NCI-H1417 (cell line): ENCODE measurements around the gene VPS51.

ENCODE experiments used
- DNase-seq, 3 experiments: peaks; one replicate each; lab custom pipeline; 2025; lab: John Stamatoyannopoulos, UW

The VPS51 gene

DNA sequence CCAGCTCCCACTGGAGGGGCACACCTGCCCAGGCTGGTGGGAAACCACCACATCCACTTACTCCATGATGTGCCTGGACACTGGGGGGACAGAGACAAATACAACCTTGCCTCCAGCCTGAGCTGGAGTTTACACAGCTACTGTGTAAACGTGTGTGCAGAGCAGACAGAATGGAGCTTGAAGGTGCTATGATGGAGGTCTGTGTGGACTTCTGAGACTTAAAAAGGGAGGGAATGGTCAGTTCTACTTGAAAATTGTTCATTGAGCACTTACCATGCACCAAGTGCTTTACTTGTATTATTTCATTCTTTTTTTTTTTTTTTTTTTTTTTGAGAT, 23.4 kb upstream of the VPS51 start:
- DNase-seq = no peak

DNA sequence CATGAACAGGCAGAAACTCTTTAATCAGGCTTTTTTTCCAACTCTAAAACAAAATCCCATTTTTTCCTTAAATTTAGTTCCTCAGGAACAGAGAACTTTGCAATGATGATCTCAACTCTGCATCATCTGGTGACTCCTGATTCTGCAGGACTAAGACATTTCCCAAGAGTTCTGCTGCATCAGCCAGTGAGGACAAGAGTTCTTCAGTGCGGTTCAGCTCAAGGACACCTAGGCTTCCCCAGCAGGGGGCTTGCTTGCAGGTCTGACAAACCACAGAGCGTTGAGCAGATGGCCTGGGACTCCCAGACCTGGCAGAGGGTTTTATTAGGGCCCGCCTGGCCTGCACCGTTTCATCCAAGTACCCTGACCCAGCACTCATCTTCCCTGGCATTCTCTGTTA, 18.6 kb upstream of the VPS51 start:
- DNase-seq = no peak

DNA sequence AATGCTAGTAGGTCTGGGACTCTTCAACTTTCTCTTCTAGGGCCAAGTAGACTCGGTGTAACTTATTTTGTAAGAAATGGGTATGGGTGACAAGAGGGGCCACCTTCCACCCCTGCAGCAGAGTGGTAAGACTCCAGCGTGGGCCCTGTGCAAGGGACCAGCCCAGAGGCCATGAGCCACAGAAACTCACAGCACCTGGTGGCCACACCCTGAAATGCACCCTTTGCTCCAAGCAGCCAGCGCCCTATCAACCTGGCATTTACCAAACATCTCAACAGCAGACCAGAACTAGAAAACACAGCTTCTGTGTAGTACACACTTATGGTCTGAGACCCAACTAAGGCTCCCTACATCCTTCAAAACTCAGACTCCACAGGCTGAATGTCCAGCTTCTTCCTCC, 17.9 kb upstream of the VPS51 start:
- peak; percentile 7 to 59 (median 21) for DNase-seq

DNA sequence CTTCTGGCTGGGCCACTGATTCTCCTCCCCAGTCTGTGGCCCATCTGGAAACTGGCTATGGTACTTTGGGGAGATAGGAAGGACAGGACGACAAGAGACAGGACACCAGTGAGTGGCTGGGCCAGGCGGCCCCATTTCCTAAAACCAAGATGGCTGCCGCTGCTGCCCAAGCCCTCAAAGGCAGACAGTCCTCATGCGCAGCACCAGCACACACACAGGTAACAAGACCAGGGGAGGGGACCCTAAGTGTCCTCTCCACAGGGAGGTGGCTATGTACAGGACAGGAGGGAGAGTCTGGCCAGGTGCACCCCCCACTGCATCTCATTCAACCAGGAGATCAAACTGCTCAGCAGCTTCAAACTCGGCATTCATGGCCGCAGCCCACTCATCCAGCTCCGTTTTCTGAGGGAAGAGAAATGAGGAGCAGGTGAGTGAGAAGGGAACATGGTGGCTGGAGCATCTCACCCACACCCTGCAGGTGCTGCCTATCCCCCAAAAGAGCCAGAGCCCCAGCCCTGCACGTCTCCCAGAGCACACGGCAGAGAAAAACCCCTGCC, 17.1 kb upstream of the VPS51 start:
- no peak for DNase-seq

DNA sequence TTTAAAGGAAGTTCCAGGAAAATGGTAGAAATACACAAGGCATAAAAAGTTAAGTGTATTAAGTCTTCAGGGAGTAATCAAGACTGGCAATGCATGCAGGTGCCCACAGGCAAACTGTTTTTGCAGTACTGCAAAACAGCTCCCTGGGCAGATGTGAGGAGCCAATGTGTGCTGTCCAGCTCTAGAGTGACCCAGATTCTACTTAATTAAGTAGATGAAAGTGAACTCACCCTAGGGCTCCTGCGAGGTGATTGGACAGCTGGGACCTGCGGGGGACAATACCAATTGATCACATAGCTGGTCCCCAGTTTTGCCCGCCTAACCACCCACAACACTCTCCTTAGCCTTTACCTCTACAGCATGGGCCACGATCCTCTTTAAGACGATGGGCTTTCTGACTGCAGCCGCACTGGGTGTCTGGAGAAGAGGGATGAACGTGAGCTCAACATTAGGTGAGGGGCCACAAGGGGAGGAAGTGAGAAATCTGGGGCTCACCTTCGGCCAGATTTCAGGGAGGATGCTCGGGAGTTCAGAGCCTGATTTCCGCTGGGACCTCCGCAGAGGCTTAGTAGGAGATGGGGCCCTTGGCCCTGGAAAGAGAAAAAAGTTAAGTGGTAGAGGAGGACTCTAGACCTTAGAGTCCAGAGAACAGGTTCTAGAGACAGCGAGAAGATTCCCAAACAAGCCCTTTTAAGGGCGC, 12.7 kb upstream of the VPS51 start:
- DNase-seq = peak in 1 of 3 experiments; percentile 55

DNA sequence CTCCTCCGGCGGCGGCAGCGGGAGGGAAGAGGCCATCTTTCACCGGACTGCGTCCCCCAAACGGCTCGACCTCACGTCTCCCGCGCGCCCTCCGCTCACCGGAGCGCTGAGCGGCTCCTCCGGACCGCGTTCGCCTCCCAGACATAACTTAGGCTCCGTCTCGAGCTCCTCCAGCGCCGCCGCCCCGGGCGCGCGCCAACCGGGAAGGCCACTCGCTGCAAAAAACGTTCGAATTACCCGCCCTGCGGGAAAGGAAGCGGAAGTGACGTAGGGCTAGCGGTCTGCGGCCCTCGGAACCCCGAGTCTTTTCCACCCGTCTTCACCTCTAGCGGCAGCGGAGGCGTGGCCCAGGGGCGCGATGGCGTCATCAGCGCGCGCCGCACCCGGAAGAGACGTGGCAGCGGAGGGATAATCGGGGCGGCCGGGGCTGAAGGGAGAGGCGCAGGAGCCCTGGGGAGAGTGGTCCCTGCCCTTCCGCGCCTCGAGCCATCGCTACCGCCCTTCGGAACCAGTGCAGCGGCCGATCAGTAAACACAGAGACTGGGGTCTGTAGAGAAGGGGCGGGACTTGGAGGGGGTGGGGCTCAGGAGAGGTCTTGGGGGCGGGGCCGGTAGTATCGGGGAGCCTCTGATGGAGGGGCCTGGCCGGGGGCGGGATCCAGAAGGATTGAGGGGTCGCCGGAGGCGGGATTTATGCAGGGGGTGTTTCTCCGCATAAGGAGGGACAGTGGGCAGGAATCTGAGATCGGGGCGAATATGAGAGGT, 12.0 kb upstream of the VPS51 start, which contains the start of the genes CDCA5 and ZFPL1:
TSS of gene CDCA5 (minus strand) at position 207 of the 764 bp plus-strand sequence. CDS start at position 145, 62 bp downstream.
TSS of gene ZFPL1 (plus strand) at position 389 of the 764 bp plus-strand sequence. CDS start 477 bp downstream, outside the sequence.
- peak; percentile 95 to 98 (median 96) for DNase-seq

DNA sequence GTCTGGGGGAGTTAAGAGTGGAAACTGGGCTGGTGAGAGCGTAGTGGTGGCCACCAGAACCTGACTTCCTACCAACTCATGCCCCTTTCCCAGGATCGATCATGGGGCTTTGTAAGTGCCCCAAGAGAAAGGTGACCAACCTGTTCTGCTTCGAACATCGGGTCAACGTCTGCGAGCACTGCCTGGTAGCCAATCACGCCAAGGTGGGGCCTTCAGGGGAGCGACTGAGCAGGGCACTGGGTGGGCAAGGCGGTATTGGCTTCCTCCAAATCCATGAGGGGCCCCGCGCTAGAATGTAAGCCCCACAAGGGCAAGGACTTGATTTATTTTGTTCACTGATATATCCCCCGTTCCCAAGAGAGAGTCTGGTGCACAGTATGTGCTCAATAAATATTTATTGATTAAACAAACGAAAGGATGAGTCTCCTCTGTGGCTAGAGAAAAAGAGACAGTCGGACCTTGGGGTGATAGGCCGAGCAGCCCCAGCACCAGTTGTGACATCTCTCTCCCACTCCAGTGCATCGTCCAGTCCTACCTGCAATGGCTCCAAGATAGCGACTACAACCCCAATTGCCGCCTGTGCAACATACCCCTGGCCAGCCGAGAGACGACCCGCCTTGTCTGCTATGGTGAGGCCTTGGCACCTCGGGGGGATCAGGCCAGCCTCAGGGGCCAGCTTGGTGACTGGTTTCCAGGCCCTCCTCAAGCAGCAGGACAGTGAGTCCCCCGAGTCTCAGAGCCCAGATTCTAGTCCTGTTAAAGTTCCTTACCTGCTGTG, 11.2 kb upstream of the VPS51 start:
- DNase-seq = peak in 1 of 3 experiments; percentile 40

DNA sequence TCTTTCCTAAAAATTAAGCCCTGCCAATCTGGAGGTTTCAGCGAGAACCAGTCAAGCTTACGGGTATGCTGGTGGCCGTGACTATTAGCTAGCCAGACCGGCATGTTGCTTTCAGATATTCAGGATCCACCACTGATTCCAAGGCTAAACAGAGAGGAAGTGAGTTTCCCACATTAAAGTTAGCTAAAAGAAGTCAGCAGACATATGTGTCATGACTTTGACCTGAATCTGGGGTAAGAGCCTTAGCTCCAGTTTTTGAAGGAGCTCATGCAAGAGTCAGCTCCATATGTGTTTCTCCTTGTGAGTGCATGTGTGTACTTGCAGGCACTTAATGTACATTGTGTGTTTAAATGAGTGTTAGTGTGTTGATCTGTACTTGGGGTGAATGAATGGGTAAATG, 10.6 kb upstream of the VPS51 start:
- DNase-seq = no peak

DNA sequence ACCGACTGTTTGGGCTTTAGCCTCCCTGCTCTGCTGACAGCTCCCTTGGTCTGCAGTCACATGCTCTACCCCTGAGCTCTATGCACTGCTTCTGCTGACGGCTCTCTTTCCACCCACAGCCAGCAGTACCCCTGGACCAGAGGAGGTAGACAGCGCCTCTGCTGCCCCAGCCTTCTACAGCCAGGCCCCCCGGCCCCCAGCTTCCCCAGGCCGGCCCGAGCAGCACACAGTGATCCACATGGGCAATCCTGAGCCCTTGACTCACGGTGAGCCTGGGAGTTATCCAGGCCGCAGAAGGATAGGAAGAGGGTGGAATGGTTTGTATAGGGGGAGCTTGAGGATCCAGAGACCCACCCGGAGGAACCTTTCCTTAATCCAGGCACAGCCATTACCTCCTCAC, 9.2 kb upstream of the VPS51 start:
- no peak for DNase-seq

DNA sequence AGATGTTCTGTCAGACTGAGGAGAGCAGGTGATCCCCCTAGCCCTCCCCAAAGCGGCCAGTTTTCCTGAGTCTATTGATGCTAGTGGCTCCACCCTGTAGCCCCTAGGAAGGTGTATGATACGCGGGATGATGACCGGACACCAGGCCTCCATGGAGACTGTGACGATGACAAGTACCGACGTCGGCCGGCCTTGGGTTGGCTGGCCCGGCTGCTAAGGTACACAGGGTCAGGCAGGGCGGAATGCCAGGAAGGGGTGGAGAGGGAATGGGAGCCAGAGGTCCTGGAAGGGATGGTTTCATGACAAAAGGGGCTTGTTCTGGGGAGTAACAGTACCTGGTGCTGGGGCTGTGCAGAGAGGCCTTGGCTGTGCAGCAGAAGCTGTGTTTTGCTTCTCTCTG, 8.8 kb upstream of the VPS51 start:
- no peak for DNase-seq

DNA sequence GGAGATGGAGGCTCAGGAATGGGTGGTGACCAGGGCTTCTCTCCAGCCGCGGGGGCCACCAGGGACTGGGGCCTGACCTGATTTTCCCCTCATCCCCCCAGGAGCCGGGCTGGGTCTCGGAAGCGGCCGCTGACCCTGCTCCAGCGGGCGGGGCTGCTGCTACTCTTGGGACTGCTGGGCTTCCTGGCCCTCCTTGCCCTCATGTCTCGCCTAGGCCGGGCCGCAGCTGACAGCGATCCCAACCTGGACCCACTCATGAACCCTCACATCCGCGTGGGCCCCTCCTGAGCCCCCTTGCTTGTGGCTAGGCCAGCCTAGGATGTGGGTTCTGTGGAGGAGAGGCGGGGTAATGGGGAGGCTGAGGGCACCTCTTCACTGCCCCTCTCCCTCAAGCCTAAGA, 8.2 kb upstream of the VPS51 start:
- no peak for DNase-seq

DNA sequence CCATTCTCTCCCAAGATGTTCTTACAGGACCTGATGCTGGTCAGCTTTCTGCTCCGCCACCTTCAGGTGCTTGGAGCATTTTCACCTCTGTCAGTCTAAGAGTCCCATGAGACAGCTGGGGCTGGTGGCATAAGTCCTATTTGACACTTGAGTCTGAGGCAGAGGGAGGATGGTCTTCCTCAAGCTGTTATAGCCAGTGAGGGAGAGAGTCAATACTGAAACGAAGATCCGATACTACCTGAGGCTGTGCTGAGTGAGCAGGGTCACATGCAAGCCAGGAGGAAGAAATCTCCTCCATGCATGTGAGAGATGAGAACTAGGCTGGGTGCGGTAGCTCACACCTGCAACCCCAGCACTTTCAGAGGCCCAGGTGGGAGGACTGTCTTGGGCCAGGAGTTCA, 6.4 kb upstream of the VPS51 start:
- DNase-seq = no peak

DNA sequence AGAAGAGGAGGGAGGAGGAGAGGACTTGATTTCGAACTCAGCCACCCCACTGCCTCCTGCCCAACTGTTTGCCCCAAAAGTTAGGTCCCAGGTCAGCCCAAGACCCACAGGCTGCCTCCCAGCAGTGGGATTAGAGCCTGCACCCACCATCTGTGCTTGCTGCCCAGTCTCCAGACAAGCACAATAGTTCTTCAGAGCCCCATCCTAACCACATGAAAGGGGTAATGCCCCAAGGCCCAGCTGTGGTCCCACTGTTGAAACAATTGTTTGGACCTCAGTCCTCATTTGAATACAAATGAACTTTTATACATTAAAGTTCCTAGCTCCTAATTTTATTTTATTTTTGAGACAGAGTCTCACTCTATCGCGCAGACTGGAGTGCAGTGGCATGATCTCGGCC, 5.4 kb upstream of the VPS51 start:
- no peak for DNase-seq

DNA sequence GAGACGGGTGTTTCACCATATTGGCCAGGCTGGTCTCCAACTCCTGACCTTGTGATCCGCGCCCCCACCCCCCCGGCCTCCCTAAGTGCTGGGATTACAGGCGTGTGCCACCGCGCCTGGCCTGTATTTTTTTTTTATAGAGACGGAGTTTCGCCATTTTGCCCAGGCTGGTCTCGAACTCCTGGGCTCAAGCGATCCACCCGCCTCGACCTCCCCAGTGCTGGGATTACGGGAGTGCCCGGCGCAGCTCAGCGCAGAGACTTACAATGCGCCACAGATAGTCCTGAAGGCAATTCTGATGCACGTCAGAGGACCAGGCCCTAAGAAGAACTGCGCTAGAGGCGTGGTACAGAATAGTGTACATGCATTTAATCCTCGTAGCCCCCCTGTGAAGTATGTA, 587 bp upstream of the VPS51 start:
- DNase-seq = no peak

DNA sequence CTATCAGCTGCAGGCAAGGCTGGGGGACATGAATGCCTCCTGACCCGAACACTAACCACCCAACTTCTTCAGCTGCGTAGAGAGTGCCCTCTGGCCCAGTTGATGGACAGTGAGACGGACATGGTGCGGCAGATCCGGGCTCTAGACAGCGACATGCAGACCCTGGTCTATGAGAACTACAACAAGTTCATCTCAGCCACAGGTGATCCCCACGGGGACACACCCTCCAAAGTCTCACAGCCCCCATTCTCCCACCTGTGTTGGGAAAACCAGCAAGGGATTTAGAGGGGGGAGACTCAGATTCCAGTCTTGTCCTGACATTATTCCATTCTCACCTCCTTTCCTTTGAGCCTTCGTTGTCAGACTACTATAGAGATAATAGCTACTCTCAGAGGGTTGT, 912 bp downstream of the VPS51 start:
- DNase-seq = no peak

DNA sequence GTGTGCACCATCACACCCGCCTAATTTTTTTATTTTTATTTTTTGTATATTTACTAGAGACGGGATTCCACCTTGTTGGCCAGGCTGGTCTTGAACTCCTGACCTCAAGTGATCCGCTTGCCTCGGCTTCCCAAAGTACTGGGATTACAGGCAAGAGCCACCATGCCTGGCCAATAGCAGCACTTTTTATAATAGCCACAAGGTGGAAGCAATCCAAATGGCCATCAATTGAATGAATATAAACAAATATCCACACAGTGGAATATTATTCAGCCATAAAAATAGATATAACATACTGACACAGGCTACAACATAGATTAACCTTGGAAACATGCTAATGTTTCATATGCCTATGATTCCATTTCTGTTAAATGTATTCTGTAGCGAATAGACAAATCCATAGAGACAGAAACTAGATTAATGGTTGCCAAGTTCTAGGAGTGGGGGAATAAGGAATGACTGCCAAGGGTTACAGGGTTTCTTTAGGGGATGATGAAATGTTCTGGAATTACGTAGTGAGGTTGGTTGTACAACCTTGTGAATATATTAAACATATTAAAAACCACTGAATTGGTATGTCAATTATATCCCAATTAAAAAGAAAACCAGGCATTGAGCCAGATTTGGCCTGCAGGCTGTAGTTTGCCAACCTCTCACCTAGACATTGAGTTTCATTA, 4.8 kb downstream of the VPS51 start:
- DNase-seq = no peak

DNA sequence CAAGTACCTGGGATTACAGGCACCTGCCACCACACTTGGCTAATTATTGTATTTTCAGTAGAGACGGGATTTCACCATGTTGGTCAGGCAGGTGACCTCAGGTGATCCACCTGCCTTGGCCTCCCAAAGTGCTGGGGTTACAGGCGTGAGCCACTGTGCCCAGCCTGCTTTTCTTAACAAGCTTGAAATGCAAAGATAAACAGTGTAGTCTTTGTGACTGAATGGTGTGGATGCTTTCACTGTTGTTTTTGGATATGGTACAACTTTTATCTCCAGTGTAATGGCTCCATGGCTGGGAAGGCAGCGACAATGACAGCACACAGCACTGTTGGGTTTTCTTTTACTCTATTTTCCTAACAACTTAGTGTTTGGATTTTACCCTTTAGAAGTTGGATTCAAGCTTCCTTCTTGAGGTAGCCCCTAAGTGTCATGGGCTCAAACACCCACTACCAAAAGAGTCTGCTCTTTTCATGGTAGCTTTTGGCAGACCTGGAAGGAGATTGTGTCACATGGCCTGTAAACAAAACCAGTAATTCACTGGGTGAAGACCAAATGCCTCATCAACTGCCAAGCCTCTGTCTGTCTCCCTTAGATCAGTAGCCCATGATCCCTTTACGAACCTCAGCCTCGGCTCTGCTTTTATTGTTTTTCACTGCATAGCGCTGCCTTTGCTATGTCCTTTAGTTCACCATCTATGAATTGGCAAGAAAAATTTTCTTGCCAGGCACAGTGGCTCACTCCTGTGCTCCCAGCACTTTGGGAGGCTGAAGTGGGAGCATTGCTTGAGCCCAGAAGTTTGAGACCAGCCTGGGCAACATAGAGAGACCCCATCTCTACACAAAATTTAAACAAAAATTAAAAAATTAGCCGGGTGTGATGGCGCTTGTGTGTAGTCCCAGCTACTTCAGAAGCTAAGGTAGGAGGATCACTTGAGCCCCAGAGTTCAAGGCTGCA, 6.4 kb downstream of the VPS51 start:
- DNase-seq = no peak

DNA sequence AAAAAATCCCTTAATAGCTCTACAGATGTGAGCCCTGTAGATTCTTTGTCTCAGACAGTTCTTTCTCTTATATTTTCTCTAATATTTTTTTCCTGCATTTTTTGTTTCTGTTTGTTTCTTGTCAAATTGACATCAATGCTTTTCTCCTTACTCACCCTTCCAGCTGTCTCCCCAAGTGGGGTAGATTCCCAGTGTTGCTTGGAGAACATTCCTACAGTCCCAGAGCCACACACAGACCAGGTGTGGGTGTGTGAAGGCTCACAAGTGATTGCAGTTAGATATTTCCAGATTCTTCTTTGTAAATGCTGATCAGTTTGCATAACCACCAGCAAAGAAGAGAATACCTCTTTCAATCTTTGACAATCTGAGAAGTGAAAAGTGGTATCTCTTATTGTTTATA, 7.5 kb downstream of the VPS51 start:
- DNase-seq = no peak

DNA sequence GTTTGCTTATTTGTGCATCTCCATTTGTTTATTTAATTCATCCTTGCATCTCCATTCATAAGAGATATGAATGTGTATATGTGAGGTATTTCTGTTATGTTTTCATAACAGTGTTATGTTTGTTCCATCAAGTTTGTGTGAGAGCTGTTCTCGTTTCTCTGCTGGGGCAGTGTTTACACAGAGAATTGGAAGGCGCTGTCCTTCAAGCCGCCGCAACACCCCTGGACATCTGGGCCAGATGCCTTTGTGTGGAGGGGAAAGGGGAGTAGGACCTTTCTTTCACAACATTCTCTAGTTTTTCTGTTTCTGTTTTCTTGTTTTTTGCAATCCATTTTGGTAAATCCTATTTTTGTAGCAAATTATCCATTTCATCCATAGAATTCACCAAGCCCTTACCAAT, 8.6 kb downstream of the VPS51 start:
- DNase-seq = no peak

DNA sequence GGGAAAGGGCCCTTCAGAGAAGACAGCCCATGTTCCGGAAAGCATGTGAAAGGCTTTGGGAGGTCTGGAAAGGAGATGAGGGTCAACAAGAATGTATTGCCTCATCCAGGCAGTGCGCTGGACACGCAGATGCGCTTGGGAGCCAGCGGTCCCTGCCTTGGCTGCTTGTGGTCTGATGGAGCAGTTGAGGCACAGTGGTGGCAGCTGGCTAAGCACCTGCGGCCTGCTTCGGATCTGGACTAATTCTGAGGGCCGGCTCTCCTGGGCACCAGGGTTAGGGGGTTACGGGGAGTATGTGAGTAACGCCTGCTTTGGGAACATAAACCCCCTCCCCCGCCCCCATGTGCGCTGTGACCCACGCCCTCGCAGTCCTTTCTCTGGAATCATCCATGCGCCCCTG, 11.1 kb downstream of the VPS51 start:
- no peak for DNase-seq
